ENCODE measurements around the gene GUCD1. TPM values are rescaled to one million over a fixed set of nuclear protein-coding genes. Genes with fewer than 3 reads are reported as not detected.
A peak's percentile ranks its signal among the peaks of the same experiment; 100 is the strongest.
"Not testable (repeated sequence)": the region's sequence is repeated elsewhere in the genome, so short reads cannot be mapped to it uniquely, and the experiment has no call there.

The GUCD1 gene
- total and polyA plus RNA-seq, 2 donors from 2014 or later = 111 to 150 TPM

- intact Hi-C loops (cut with DNase I) = no loop called here
- Histone ChIP-seq H3K9me3 (ENCODE audit: control insufficient read depth in 2 of 3, insufficient read depth in 1 of 3, low read length in 3 of 3) (no peaks in the 10 kb centered on the region), H3K27me3 (ENCODE audit: control insufficient read depth, insufficient read depth, low read length) (no peaks in the 10 kb centered on the region), H3K4me1 (ENCODE audit: control insufficient read depth in 2 of 3, insufficient read depth in 2 of 3, low read depth in 1 of 3, low read length in 3 of 3) (peaks cover 0 to 28% (median 13%) of the 10 kb centered on the region in 3 donors), H3K27ac (ENCODE audit: low read depth in 2 of 2, low read length in 2 of 2) (peak overlapping the region in 1 of 2 donors; percentile 52), H3K4me3 (ENCODE audit: low read length in 3 of 3) (no peak overlapping the region), H3K9ac (ENCODE audit: low read length in 3 of 3) (no peak overlapping the region), H3K36me3 (ENCODE audit: control insufficient read depth in 2 of 3, insufficient read depth in 3 of 3, low read length in 3 of 3) (no peaks in the 10 kb centered on the region)
- DNase-seq = peak in 4 of 5 donors; percentile 52 to 75 (median 66)
- FAIRE-seq = no peak
- no peak for TF ChIP-seq CTCF (IDR thresholded peaks at IDR 0.05; ENCODE audit: borderline replicate concordance, extremely low read depth, insufficient read depth)
Observed at GRCh38 chr22:24593836-24594568, 39.1 kb upstream of the GUCD1 start.

- intact Hi-C loops (cut with DNase I); H3K9me3 ChIP-seq (ENCODE audit: control insufficient read depth in 2 of 3, insufficient read depth in 1 of 3, low read length in 3 of 3); H3K27me3 ChIP-seq (ENCODE audit: control insufficient read depth, insufficient read depth, low read length); FAIRE-seq; H3K36me3 ChIP-seq (ENCODE audit: control insufficient read depth in 2 of 3, insufficient read depth in 3 of 3, low read length in 3 of 3): not testable (repeated sequence)
- Histone ChIP-seq H3K9ac (ENCODE audit: low read length in 3 of 3) (peak overlapping the region in 1 of 3 donors; percentile 73), H3K27ac (ENCODE audit: low read depth in 2 of 2, low read length in 2 of 2) (peak overlapping the region; percentile 80 to 84), H3K4me1 (ENCODE audit: control insufficient read depth in 2 of 3, insufficient read depth in 2 of 3, low read depth in 1 of 3, low read length in 3 of 3) (peaks cover 0 to 28% (median 13%) of the 10 kb centered on the region in 3 donors), H3K4me3 (ENCODE audit: low read length in 3 of 3) (peak overlapping the region in 2 of 3 donors; percentile 34 to 59)
- peak in 1 of 5 donors; percentile 45 for DNase-seq
Observed at GRCh38 chr22:24593559-24593835, 38.6 kb upstream of the GUCD1 start.

GRCh38 chr22:24592851-24593558 lies 38.1 kb upstream of the GUCD1 start, which contains the start of gene LRRC75B:
Gene LRRC75B, minus strand, starts transcription at chr22:24593073. Its CDS starts 34 bp downstream, at chr22:24593039.
- peak; percentile 89 to 96 (median 92) for DNase-seq
- Histone ChIP-seq H3K36me3 (ENCODE audit: control insufficient read depth in 2 of 3, insufficient read depth in 3 of 3, low read length in 3 of 3) (peaks cover 0 to 3% (median 0%) of the 10 kb centered on the region in 3 donors), H3K9me3 (ENCODE audit: control insufficient read depth in 2 of 3, insufficient read depth in 1 of 3, low read length in 3 of 3) (no peaks in the 10 kb centered on the region), H3K4me1 (ENCODE audit: control insufficient read depth in 2 of 3, insufficient read depth in 2 of 3, low read depth in 1 of 3, low read length in 3 of 3) (peaks cover 0 to 28% (median 13%) of the 10 kb centered on the region in 3 donors), H3K9ac (ENCODE audit: low read length in 3 of 3) (peak within 1 kb of the TSS in 2 of 3 donors; percentile 15 to 73), H3K27me3 (ENCODE audit: control insufficient read depth, insufficient read depth, low read length) (no peaks in the 10 kb centered on the region), H3K27ac (ENCODE audit: low read depth in 2 of 2, low read length in 2 of 2) (peak within 1 kb of the TSS; percentile 80 to 84), H3K4me3 (ENCODE audit: low read length in 3 of 3) (peak within 1 kb of the TSS; percentile 39 to 67 (median 51))
- intact Hi-C loops (cut with DNase I) = no loop called here
- FAIRE-seq = no peak
- no peak for TF ChIP-seq CTCF (IDR thresholded peaks at IDR 0.05; ENCODE audit: borderline replicate concordance, extremely low read depth, insufficient read depth)
